ENCODE results near the gene MZT2B. TPM values are rescaled to one million over a fixed set of nuclear protein-coding genes. Genes with fewer than 3 reads are reported as not detected.

MZT2B gene
- total and polyA plus RNA-seq, 2 of the 8 experiments (the other 6 are each of a cell fraction or from before 2014, with no cell fraction given), result 90.3 to 151 TPM

DNA sequence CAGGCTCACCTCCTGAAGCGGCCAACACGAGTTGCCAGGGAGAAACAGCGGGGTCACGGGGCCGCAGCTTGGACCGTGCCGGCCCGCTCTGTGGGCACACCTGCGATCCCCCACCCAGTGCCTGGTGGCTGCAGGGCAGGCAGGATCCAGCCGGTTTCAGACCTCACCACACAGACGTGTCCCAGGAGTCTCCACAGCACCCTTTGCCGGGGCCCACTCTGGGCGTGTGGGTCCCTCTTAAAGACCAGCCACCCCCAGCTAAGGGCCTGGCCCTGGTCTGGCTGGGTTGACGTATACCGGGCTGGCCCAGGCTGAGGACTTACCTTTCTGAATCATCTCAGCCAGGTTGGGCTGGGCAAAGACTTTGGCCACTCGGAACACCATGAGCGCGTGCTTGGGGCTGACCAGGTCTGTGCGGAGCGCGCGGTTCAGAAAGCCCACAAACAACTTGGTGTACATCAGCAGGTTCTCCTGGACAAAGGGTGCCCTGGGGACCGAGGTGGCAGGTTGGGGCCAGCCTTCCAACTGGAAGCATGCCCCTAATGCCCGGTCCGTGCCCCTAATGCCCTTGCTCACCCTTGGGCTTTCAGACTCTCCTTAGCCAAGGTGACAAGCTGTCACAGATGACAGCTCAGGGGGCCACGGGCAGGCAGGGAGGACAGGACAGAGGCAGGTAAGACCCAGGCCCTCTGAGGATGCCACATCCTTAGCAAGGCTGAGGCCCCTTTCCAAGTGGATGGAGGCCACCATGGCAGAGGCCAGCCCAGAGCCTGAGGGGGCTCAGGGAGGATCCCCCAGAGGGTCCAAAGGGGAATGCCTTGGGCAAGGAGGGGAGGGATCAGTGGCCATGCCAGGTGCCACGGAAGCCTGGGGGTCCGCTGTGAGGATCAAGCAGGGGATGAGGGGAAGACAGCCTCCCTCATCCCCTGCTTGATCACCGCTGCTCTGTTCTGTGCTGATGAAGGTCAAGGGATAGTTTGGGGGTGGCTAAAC, 27.0 kb upstream of the MZT2B start (continued):
- no peak for TF ChIP-seq BRCA1 (IDR thresholded peaks at IDR 0.05; ENCODE audit: low read depth, low read length)
- TF ChIP-seq SP2 (IDR thresholded peaks at IDR 0.05; ENCODE audit: low read length), result no peak

Data from H1 (cell line).